ENCODE measurements around the gene HERC3.

DNA sequence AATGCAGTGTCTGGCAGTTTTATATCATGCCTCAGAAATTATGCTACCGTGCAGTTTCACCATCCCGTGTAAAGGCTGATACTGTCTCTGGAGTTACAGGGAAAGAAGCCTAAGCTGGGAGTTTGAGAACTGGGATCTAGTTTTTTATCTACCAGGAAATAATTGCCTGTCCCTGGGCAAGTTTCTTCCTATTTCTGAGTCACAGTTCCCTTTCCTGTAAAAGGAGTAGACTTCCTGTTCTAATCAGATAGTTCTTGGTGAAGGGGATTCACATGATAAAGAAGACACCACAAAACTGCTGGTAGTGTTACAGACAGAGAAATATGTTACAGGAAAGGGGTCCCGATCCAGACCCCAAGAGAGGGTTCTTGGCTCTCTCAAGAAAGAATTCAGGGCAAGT, 17.1 kb downstream of the HERC3 start:
- TF ChIP-seq POLR2AphosphoS5 (IDR thresholded peaks at IDR 0.05) (no peak), EP300 (IDR thresholded peaks at IDR 0.05) (no peak)
- TF ChIP-seq, protein P1, sequence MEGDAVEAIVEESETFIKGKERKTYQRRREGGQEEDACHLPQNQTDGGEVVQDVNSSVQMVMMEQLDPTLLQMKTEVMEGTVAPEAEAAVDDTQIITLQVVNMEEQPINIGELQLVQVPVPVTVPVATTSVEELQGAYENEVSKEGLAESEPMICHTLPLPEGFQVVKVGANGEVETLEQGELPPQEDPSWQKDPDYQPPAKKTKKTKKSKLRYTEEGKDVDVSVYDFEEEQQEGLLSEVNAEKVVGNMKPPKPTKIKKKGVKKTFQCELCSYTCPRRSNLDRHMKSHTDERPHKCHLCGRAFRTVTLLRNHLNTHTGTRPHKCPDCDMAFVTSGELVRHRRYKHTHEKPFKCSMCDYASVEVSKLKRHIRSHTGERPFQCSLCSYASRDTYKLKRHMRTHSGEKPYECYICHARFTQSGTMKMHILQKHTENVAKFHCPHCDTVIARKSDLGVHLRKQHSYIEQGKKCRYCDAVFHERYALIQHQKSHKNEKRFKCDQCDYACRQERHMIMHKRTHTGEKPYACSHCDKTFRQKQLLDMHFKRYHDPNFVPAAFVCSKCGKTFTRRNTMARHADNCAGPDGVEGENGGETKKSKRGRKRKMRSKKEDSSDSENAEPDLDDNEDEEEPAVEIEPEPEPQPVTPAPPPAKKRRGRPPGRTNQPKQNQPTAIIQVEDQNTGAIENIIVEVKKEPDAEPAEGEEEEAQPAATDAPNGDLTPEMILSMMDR (IDR thresholded peaks at IDR 0.05) = no peak

Data from gastroesophageal sphincter (tissue), 3 donors.